IPS-NIHi11 (cell line): ENCODE results near the gene DPYSL5.
A peak's percentile ranks its signal among the peaks of the same experiment; 100 is the strongest.

ENCODE experiments used
- DNase-seq: peaks from one replicate; pipeline ENCODE4 v3.0.0; 2012; ENCODE audit warnings: mixed read lengths, low spot score

DPYSL5 gene

DNA sequence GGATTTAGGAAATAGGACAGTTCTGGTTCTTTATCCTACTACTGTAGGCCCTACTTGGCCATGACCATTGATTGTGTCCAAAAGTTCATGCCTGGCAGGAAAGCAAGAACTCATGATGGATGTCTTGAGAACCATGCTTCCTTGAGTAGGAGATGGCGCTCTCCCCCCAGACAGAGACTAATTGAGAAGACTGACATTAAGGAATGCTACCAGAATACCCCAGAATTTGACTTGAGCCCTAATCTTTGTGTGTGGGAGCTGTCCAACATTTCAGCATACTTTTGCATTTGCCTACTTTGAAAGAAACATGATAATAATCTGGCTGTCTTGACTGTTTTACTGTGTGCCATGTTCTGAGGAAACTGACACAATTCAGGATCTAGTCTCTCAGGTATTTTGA, 145.8 kb downstream of the DPYSL5 start:
- peak; percentile 36 for DNase-seq

DNA sequence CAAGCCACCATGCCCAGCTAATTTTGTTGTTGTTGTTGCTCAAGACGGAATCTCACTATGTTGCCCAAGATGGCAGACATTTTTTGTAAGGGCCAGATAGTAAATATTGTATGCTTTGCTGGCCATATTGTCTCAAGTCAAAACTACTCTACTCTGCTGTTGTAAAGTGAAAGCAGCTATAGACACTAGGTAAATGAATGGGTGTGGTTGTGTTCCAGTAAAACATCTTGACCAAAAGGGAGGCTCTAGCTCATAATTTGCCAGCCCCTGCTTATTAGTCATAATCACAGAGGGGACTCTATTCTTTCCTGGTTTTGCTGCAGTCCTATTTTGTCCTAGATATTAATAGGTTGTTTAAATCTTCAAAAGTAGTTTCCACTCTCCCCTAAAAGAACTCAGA, 147.1 kb downstream of the DPYSL5 start:
- no peak for DNase-seq

DNA sequence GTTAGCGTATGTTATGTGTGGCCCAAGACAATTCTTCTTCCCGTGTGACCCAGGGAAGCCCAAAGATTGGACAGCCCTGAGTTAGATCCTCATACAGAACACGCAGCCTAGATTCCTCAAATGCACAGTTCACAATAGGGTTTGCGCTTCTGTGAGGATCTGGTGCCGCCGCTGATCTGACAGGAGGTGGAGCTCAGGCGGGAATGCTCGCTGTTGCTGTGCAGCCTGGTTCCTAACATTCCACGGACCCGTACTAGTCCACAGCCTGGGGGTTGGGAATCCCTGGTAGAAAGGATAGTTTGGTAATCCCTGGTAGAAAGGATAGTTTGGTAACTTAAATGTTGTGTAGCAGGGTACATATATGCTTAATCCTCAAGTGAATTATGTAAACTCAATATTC, 149.5 kb downstream of the DPYSL5 start:
- no peak for DNase-seq

DNA sequence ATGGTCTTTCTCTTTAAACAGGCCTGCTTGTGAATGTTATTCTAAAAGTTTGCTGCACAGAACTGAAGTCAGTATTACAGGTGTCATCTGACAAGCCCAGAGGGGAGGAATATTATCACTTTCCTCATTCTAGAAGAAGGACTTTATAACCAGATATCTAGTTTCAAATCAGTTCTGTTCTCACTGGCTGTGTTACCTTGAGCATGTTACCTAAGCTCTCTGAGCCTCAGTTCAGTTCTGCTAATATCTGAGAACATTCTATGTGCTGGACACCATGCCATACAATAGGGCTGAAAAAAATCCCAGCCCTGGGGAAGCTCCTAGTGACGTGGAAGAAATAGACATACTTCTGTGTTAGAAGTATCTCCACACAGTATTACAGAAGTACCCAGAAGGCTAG, 150.4 kb downstream of the DPYSL5 start:
- no peak for DNase-seq
